ENCODE data around the gene CREB5. TPM values are rescaled to one million over a fixed set of nuclear protein-coding genes. Genes with fewer than 3 reads are reported as not detected.

The CREB5 gene
- total RNA-seq, 4 donors from 2014 or later, result 0.90 to 10.1 (median 4.9) TPM

GRCh38 chr7:28423918-28424514 lies 11.7 kb downstream of the CREB5 start:
- in situ Hi-C loops (cut with MboI; ENCODE audit: low sequenced_read_pairs in 4 of 4), result loop anchor here in 1 of 4 donors (25.0 kb wide), 1 partner anchor 1237 kb away; the partner anchor contains the start of gene HOXA11

GRCh38 chr7:28425496-28425895 lies 13.2 kb downstream of the CREB5 start:
- no peak overlapping the region for H3K27ac ChIP-seq
- intact Hi-C loops (cut with DNase I; ENCODE audit: low total_unique reads), result no loop called here
- in situ Hi-C loops (cut with MboI; ENCODE audit: low sequenced_read_pairs in 4 of 4), result no loop called here
- no peak for DNase-seq
- no peaks in the 10 kb centered on the region for H3K9me3 ChIP-seq
- ATAC-seq, result no peak
- no peaks in the 10 kb centered on the region for H3K27me3 ChIP-seq
- H3K4me1 ChIP-seq, result no peaks in the 10 kb centered on the region
- H3K4me3 ChIP-seq, result no peak overlapping the region
- no peaks in the 10 kb centered on the region for H3K36me3 ChIP-seq
- TF ChIP-seq, protein P1, sequence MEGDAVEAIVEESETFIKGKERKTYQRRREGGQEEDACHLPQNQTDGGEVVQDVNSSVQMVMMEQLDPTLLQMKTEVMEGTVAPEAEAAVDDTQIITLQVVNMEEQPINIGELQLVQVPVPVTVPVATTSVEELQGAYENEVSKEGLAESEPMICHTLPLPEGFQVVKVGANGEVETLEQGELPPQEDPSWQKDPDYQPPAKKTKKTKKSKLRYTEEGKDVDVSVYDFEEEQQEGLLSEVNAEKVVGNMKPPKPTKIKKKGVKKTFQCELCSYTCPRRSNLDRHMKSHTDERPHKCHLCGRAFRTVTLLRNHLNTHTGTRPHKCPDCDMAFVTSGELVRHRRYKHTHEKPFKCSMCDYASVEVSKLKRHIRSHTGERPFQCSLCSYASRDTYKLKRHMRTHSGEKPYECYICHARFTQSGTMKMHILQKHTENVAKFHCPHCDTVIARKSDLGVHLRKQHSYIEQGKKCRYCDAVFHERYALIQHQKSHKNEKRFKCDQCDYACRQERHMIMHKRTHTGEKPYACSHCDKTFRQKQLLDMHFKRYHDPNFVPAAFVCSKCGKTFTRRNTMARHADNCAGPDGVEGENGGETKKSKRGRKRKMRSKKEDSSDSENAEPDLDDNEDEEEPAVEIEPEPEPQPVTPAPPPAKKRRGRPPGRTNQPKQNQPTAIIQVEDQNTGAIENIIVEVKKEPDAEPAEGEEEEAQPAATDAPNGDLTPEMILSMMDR (IDR thresholded peaks at IDR 0.05 in 4 of 5, conservative IDR thresholded peaks at IDR 0.05 in 1 of 5), result no peak
- no peak for TF ChIP-seq POLR2A (IDR thresholded peaks at IDR 0.05)

More at GRCh38 chr7:28423918-28424514, 11.7 kb downstream of the CREB5 start:
- TF ChIP-seq, protein P1 (IDR thresholded peaks at IDR 0.05 in 4 of 5, conservative IDR thresholded peaks at IDR 0.05 in 1 of 5), result no peak
- no peak for TF ChIP-seq POLR2A (IDR thresholded peaks at IDR 0.05)
- Histone ChIP-seq H3K36me3 (no peaks in the 10 kb centered on the region), H3K27me3 (no peaks in the 10 kb centered on the region), H3K4me3 (no peak overlapping the region), H3K27ac (no peak overlapping the region), H3K4me1 (peaks cover 8 to 14% of the 10 kb centered on the region in 2 donors), H3K9me3 (no peaks in the 10 kb centered on the region)
- no peak for DNase-seq
- ATAC-seq, result no peak
- intact Hi-C loops (cut with DNase I; ENCODE audit: low total_unique reads), result no loop called here

DNA sequence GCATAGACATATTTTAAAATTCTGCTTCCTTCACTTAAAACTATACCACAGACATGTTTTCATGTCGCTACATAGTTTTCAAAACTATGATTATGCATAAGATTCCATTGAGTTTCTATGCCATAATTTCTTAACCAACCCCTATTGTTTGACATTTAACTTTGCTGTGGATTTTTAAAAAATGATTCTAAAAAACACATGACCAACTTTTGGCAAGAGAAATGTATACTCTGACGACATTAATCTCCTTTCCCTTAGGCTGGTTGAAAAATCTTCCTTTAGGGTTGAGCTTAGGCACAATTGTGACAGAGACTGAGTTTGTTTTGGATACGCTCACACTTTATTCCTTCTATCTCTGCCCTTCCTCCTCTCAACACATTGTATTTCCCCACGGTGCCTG lies 14.9 kb downstream of the CREB5 start:
- DNase-seq (no peak), ATAC-seq (no peak)
- Histone ChIP-seq H3K9me3 (no peaks in the 10 kb centered on the region), H3K4me1 (peaks cover 0 to 8% of the 10 kb centered on the region in 2 donors), H3K36me3 (no peaks in the 10 kb centered on the region), H3K4me3 (no peak overlapping the region), H3K27ac (no peak overlapping the region), H3K27me3 (no peaks in the 10 kb centered on the region)
- TF ChIP-seq POLR2A (IDR thresholded peaks at IDR 0.05), result no peak
- TF ChIP-seq, protein P1 (IDR thresholded peaks at IDR 0.05 in 4 of 5, conservative IDR thresholded peaks at IDR 0.05 in 1 of 5), result no peak
- in situ Hi-C loops (cut with MboI; ENCODE audit: low sequenced_read_pairs in 4 of 4) (no loop called here), intact Hi-C loops (cut with DNase I; ENCODE audit: low total_unique reads) (no loop called here)

DNA sequence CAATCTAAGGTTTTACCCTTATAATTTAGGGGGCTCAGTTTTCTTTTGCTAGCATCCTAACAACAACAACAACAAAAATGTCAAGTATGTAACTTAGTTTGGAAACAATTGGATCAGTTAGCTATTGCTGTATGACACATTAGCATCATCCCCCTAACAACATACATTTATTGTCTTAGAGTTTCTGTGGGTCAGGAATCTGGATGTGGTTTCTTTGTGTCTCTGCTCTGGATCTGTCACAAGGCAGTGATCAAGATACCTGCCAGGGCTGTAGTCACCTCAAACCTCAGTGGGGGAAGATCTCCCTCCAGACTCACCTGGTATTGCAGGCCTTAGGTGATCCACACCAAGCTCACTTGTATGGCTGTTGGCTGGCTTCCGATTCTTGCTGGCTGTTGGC lies 18.3 kb downstream of the CREB5 start:
- H3K36me3 ChIP-seq, result no peaks in the 10 kb centered on the region
- TF ChIP-seq, protein P1 (IDR thresholded peaks at IDR 0.05 in 4 of 5, conservative IDR thresholded peaks at IDR 0.05 in 1 of 5), result no peak
- no peak for TF ChIP-seq POLR2A (IDR thresholded peaks at IDR 0.05)
- in situ Hi-C loops (cut with MboI; ENCODE audit: low sequenced_read_pairs in 4 of 4) (no loop called here), intact Hi-C loops (cut with DNase I; ENCODE audit: low total_unique reads) (no loop called here)
- ATAC-seq, result no peak
- H3K4me1 ChIP-seq, result peaks cover 8 to 9% of the 10 kb centered on the region in 2 donors
- DNase-seq, result no peak
- H3K9me3 ChIP-seq, result no peaks in the 10 kb centered on the region
- H3K27ac ChIP-seq, result no peak overlapping the region
- no peaks in the 10 kb centered on the region for H3K27me3 ChIP-seq
- H3K4me3 ChIP-seq, result no peak overlapping the region

Data from gastrocnemius medialis (tissue), 4 donors.